Mammary epithelial cell (primary cell): ENCODE measurements around the gene PMFBP1.

Experiments used
- EZH2 ChIP-seq: IDR thresholded peaks from 2 replicates; pipeline ENCODE4 v1.6.1; 2012; ENCODE audit warnings: low read length, inconsistent platforms, borderline replicate concordance
- TF ChIP-seq, protein P1 (sequence below), 2 donors: IDR thresholded peaks in 1 of 2; conservative IDR thresholded peaks in 1 of 2; 2 replicates each; pipeline ENCODE4 v1.5.1; 2011 to 2012; ENCODE audit warnings: inconsistent platforms in 2 of 2, low read length in 2 of 2, mild to moderate bottlenecking in 2 of 2, control low read depth in 1 of 2, low read depth in 1 of 2; ENCODE audit not compliant: insufficient read depth in 1 of 2; ENCODE audit errors: extremely low read depth in 1 of 2

- TF ChIP-seq, protein P1, sequence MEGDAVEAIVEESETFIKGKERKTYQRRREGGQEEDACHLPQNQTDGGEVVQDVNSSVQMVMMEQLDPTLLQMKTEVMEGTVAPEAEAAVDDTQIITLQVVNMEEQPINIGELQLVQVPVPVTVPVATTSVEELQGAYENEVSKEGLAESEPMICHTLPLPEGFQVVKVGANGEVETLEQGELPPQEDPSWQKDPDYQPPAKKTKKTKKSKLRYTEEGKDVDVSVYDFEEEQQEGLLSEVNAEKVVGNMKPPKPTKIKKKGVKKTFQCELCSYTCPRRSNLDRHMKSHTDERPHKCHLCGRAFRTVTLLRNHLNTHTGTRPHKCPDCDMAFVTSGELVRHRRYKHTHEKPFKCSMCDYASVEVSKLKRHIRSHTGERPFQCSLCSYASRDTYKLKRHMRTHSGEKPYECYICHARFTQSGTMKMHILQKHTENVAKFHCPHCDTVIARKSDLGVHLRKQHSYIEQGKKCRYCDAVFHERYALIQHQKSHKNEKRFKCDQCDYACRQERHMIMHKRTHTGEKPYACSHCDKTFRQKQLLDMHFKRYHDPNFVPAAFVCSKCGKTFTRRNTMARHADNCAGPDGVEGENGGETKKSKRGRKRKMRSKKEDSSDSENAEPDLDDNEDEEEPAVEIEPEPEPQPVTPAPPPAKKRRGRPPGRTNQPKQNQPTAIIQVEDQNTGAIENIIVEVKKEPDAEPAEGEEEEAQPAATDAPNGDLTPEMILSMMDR (conservative IDR thresholded peaks at IDR 0.05 in 1 of 2, IDR thresholded peaks at IDR 0.05 in 1 of 2; ENCODE audit: extremely low read depth in 1 of 2, insufficient read depth in 1 of 2, low read depth in 1 of 2, low read length in 2 of 2) = no peak
- no peak for TF ChIP-seq EZH2
Observed at GRCh38 chr16:72137380-72138063, 34.4 kb downstream of the PMFBP1 start.
